GM12878 (cell line): ENCODE results near the gene ASIC1. TPM values are rescaled to one million over a fixed set of nuclear protein-coding genes. Genes with fewer than 3 reads are reported as not detected.
A peak's percentile ranks its signal among the peaks of the same experiment; 100 is the strongest.

Experiments used
- BACH1 ChIP-seq: fragments of 450-650 bp; IDR thresholded peaks from 2 replicates; pipeline ENCODE4 v1.6.1; 2017; ENCODE audit warnings: mild to moderate bottlenecking, borderline replicate concordance
- CBFB ChIP-seq: IDR thresholded peaks from 2 replicates; pipeline ENCODE4 v1.6.1; 2016; ENCODE audit warnings: antibody characterized with exemption, low read depth
- CBX3 ChIP-seq: fragments of 200-600 bp; sonication (generic); IDR thresholded peaks from 2 replicates; pipeline ENCODE4 v1.6.1; 2016; ENCODE audit warnings: low read depth, borderline replicate concordance
- CREM ChIP-seq: IDR thresholded peaks from 2 replicates; pipeline ENCODE4 v1.6.1; 2014; ENCODE audit warnings: antibody characterized with exemption, low read depth
- FOXK2 ChIP-seq: fragments of 450-650 bp; IDR thresholded peaks from 2 replicates; pipeline ENCODE4 v1.6.1; 2017; ENCODE audit warnings: mild to moderate bottlenecking, moderate library complexity
- GABPA ChIP-seq: IDR thresholded peaks from 2 replicates; pipeline ENCODE4 v1.6.1; 2014; ENCODE audit warnings: antibody characterized with exemption, low read depth, mild to moderate bottlenecking, inconsistent platforms
- HDAC2 ChIP-seq: fragments of 200-600 bp; sonication (generic); IDR thresholded peaks from 2 replicates; pipeline ENCODE4 v1.6.1; 2017
- KAT2A ChIP-seq: conservative IDR thresholded peaks from 2 replicates; pipeline ENCODE4 v1.6.1; 2011; ENCODE audit warnings: low read depth, low read length; ENCODE audit not compliant: control insufficient read depth
- MEF2A ChIP-seq: IDR thresholded peaks from 2 replicates; pipeline ENCODE4 v1.6.1; 2011; ENCODE audit warnings: low read depth, mild to moderate bottlenecking, low read length, moderate library complexity; ENCODE audit not compliant: insufficient read depth
- MTA3 ChIP-seq: IDR thresholded peaks from 2 replicates; pipeline ENCODE4 v1.6.1; 2012; ENCODE audit warnings: low read length, inconsistent platforms, borderline replicate concordance
- MXI1 ChIP-seq: fragments of 150-350 bp; IDR thresholded peaks from 2 replicates; pipeline ENCODE4 v1.6.1; 2011; ENCODE audit warnings: low read depth, mild to moderate bottlenecking, inconsistent platforms, low read length, improper control_type of control experiment
- NBN ChIP-seq: fragments of 450-650 bp; IDR thresholded peaks from 2 replicates; pipeline ENCODE4 v1.6.1; 2016
- NR2C1 ChIP-seq: fragments of 450-650 bp; IDR thresholded peaks from 2 replicates; pipeline ENCODE4 v1.6.1; 2017; ENCODE audit warnings: antibody characterized with exemption, mild to moderate bottlenecking, moderate library complexity
- PAX8 ChIP-seq: fragments of 450-650 bp; IDR thresholded peaks from 2 replicates; pipeline ENCODE4 v1.6.1; 2017; ENCODE audit warnings: mild to moderate bottlenecking, moderate library complexity
- RAD51 ChIP-seq: fragments of 450-650 bp; IDR thresholded peaks from 2 replicates; pipeline ENCODE4 v1.6.1; 2016; ENCODE audit warnings: moderate library complexity, mild to moderate bottlenecking, inconsistent platforms
- REST ChIP-seq: IDR thresholded peaks from 2 replicates; pipeline ENCODE4 v1.6.1; 2012; ENCODE audit warnings: mild to moderate bottlenecking, low read depth, low read length
- SIN3A ChIP-seq: IDR thresholded peaks from 2 replicates; pipeline ENCODE4 v1.6.1; 2012; ENCODE audit warnings: low read depth, low read length, improper control_type of control experiment
- SMAD1 ChIP-seq: fragments of 450-650 bp; IDR thresholded peaks from 2 replicates; pipeline ENCODE4 v1.6.1; 2018; ENCODE audit warnings: mild to moderate bottlenecking, low read depth; ENCODE audit not compliant: partially characterized antibody
- SMAD5 ChIP-seq: IDR thresholded peaks from 2 replicates; pipeline ENCODE4 v1.6.1; 2016; ENCODE audit warnings: antibody characterized with exemption, low read depth
- ZBED1 ChIP-seq: IDR thresholded peaks from 2 replicates; pipeline ENCODE4 v1.6.1; 2016; ENCODE audit warnings: borderline replicate concordance
- ZBTB11 ChIP-seq: fragments of 450-650 bp; formaldehyde crosslinking; IDR thresholded peaks from 2 replicates; pipeline ENCODE4 v1.5.0; 2022; ENCODE audit warnings: mild to moderate bottlenecking, missing genetic modification characterization
- ZNF24 ChIP-seq: fragments of 450-650 bp; IDR thresholded peaks from 2 replicates; pipeline ENCODE4 v1.6.1; 2017; ENCODE audit warnings: antibody characterized with exemption, mild to moderate bottlenecking
- ZSCAN29 ChIP-seq: fragments of 450-650 bp; IDR thresholded peaks from 2 replicates; pipeline ENCODE4 v1.6.1; 2017; ENCODE audit warnings: mild to moderate bottlenecking, moderate library complexity
- polyA plus RNA-seq, 11 experiments: library from polyadenylated mRNA; depleted of rRNA in 4 of 11; unstranded in 6 of 11; stranded (reverse) in 5 of 11; fragments of >200 nt; fragmentation: Nextera tagmentation in 4 of 11; fragmentation: Illumina TruSeq in 1 of 11; extraction: Ambion mirVana in 4 of 11; extraction: Trizol in 1 of 11; gene quantifications; 1 replicate in 1 of 11; 2 replicates in 10 of 11; pipeline versions ENCODE4 v1.2.1 to v1.2.3, GENCODE V29; 2011 to 2016; ENCODE audit warnings: inconsistent platforms in 2 of 11, missing spikeins in 2 of 11, low read depth in 1 of 11
- total RNA-seq, 4 experiments: library from RNA; depleted of rRNA in 3 of 4; stranded (reverse); fragments of >200 nt in 3 of 4; fragmentation: Illumina TruSeq in 1 of 4; extraction: Trizol in 1 of 4; gene quantifications; 2 replicates each; pipeline versions ENCODE4 v1.2.1 to v1.2.3, GENCODE V29; 2013 to 2021
- TF ChIP-seq, protein P1 (sequence below): IDR thresholded peaks from 2 replicates; pipeline ENCODE4 v1.6.1; 2011; ENCODE audit warnings: borderline replicate concordance, low read depth, mild to moderate bottlenecking, moderate library complexity, low read length; ENCODE audit not compliant: insufficient read depth, poor library complexity, severe bottlenecking

ASIC1 gene
- total and polyA plus RNA-seq, 10 of the 15 experiments (the other 5 are each of a cell fraction or from before 2014, with no cell fraction given), result 0.02 to 0.28 (median 0.21) TPM; not detected in 4

GRCh38 chr12:50084775-50085614 lies 27.6 kb downstream of the ASIC1 start, which contains the start of gene SMARCD1 (continued):
- TF ChIP-seq MTA3 (no peak), ZBTB11 (CRISPR knock-in tag) (peak; percentile 51), SMAD5 (0 out of 2 replicates have a peak, but pooled peaks have one; percentile 61), NBN (0 out of 2 replicates have a peak, but pooled peaks have one; percentile 48), FOXK2 (no peak; the same call in 1 of the 2 replicates), PAX8 (no peak), ZNF24 (0 out of 2 replicates have a peak, but pooled peaks have one; percentile 60), NR2C1 (peak; percentile 42; the same call in 1 of the 2 replicates), GABPA (peak; percentile 75), CREM (peak; percentile 55), CBFB (0 out of 2 replicates have a peak, but pooled peaks have one; percentile 52), MXI1 (peak; percentile 79; the same call in 1 of the 2 replicates), SIN3A (peak; percentile 81; the same call in 1 of the 2 replicates), MEF2A (peak; percentile 51; the same call in 1 of the 2 replicates), RAD51 (0 out of 2 replicates have a peak, but pooled peaks have one; percentile 6), KAT2A (no peak), ZSCAN29 (no peak), REST (no peak), SMAD1 (peak; percentile 27), ZBED1 (no peak), BACH1 (no peak; the same call in 1 of the 2 replicates), HDAC2 (no peak), CBX3 (no peak)
- TF ChIP-seq, protein P1, sequence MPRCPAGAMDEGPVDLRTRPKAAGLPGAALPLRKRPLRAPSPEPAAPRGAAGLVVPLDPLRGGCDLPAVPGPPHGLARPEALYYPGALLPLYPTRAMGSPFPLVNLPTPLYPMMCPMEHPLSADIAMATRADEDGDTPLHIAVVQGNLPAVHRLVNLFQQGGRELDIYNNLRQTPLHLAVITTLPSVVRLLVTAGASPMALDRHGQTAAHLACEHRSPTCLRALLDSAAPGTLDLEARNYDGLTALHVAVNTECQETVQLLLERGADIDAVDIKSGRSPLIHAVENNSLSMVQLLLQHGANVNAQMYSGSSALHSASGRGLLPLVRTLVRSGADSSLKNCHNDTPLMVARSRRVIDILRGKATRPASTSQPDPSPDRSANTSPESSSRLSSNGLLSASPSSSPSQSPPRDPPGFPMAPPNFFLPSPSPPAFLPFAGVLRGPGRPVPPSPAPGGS, result no peak
